T-helper 2 cell (primary cell): ENCODE data around the gene SIL1.

ENCODE experiments used
- DNase-seq, 5 experiments: peaks; one replicate each; pipeline versions ENCODE4 v3.0.0 to v3.0.0-alpha.2; 2012 to 2022

The SIL1 gene

GRCh38 chr5:138953387-138954256, 244.5 kb downstream of the SIL1 start:
- peak in 1 of 5 experiments; percentile 48 for DNase-seq

- DNase-seq, result no peak
Measured at GRCh38 chr5:138952962-138953361, 245.2 kb downstream of the SIL1 start.

GRCh38 chr5:138951986-138952735, 246.0 kb downstream of the SIL1 start:
- DNase-seq, result no peak

- no peak for DNase-seq
Measured at GRCh38 chr5:138951091-138951985, 246.8 kb downstream of the SIL1 start.

GRCh38 chr5:138950421-138951031, 247.6 kb downstream of the SIL1 start:
- no peak for DNase-seq

GRCh38 chr5:138949988-138950387, 248.2 kb downstream of the SIL1 start:
- DNase-seq, result no peak

GRCh38 chr5:138949223-138949574, 249.0 kb downstream of the SIL1 start:
- no peak for DNase-seq

- no peak for DNase-seq
Measured at GRCh38 chr5:138948471-138949222, 249.5 kb downstream of the SIL1 start.

GRCh38 chr5:138947780-138948179, 250.4 kb downstream of the SIL1 start:
- DNase-seq, result no peak

- DNase-seq, result no peak
Measured at GRCh38 chr5:138946831-138947560, 251.2 kb downstream of the SIL1 start.

GRCh38 chr5:138946241-138946623, 251.9 kb downstream of the SIL1 start:
- DNase-seq, result no peak

- DNase-seq, result no peak
Measured at GRCh38 chr5:138945421-138946240, 252.5 kb downstream of the SIL1 start.

- DNase-seq, result no peak
Measured at GRCh38 chr5:138944527-138945322, 253.4 kb downstream of the SIL1 start.

- DNase-seq, result no peak
Measured at GRCh38 chr5:138943599-138944173, 254.5 kb downstream of the SIL1 start.

- no peak for DNase-seq
Measured at GRCh38 chr5:138942861-138943260, 255.3 kb downstream of the SIL1 start.

GRCh38 chr5:138942066-138942465, 256.1 kb downstream of the SIL1 start:
- DNase-seq, result no peak

- peak in 1 of 5 experiments; percentile 10 for DNase-seq
Measured at GRCh38 chr5:138938526-138938925, 259.6 kb downstream of the SIL1 start.
